ENCODE measurements around the gene C19orf18.

GRCh38 chr19:57949296-57949695 is 25.0 kb downstream of the C19orf18 start:
- TF ChIP-seq CTCF (conservative IDR thresholded peaks at IDR 0.05; ENCODE audit: low read depth, low read length) (no peak), EZH2 (IDR thresholded peaks at IDR 0.05; ENCODE audit: borderline replicate concordance, low read depth, low read length, poor library complexity, severe bottlenecking) (no peak)

All from A673 (cell line).